GM20431 (cell line): ENCODE data around the gene LDB3.
"Not testable (repeated sequence)": the region's sequence is repeated elsewhere in the genome, so short reads cannot be mapped to it uniquely, and the experiment has no call there.

Experiments
- in situ Hi-C: fragments of 300-500 bp; cut with MseI, MboI; formaldehyde crosslinking; loops from one replicate; pipeline ENCODE4 v1.15.0; 2020; ENCODE audit warnings: low sequenced_read_pairs; ENCODE audit not compliant: unreplicated experiment

LDB3 gene

GRCh38 chr10:86723009-86723408 lies 54.7 kb downstream of the LDB3 start:
- in situ Hi-C loops: no loop called here

- in situ Hi-C loops: no loop called here
These were observed 56.1 kb downstream of the LDB3 start for GRCh38 chr10:86724445-86724844.

- in situ Hi-C loops: no loop called here
These were observed 57.8 kb downstream of the LDB3 start for GRCh38 chr10:86725980-86726676.

GRCh38 chr10:86726677-86726999 lies 58.3 kb downstream of the LDB3 start:
- in situ Hi-C loops: no loop called here

- in situ Hi-C loops: no loop called here
These were observed 59.2 kb downstream of the LDB3 start for GRCh38 chr10:86727470-86727869.

- in situ Hi-C loops: no loop called here
These were observed 59.7 kb downstream of the LDB3 start for GRCh38 chr10:86728056-86728455.

- in situ Hi-C loops: no loop called here
These were observed 61.4 kb downstream of the LDB3 start for GRCh38 chr10:86729677-86730076.

GRCh38 chr10:86730227-86730626 lies 61.9 kb downstream of the LDB3 start:
- in situ Hi-C loops: no loop called here

GRCh38 chr10:86732771-86733170 lies 64.5 kb downstream of the LDB3 start:
- in situ Hi-C loops: no loop called here

GRCh38 chr10:86733260-86733671 lies 65.0 kb downstream of the LDB3 start:
- in situ Hi-C loops: no loop called here

GRCh38 chr10:86734207-86734988 lies 66.1 kb downstream of the LDB3 start:
- in situ Hi-C loops: no loop called here

- in situ Hi-C loops: not testable (repeated sequence)
These were observed 67.0 kb downstream of the LDB3 start for GRCh38 chr10:86735278-86735677.

- in situ Hi-C loops: no loop called here
These were observed 73.9 kb downstream of the LDB3 start for GRCh38 chr10:86742230-86742629.

- in situ Hi-C loops: no loop called here
These were observed 75.9 kb downstream of the LDB3 start for GRCh38 chr10:86744067-86744725.

GRCh38 chr10:86747796-86748581 lies 79.7 kb downstream of the LDB3 start:
- in situ Hi-C loops: no loop called here

GRCh38 chr10:86749854-86750253 lies 81.5 kb downstream of the LDB3 start:
- in situ Hi-C loops: no loop called here

- in situ Hi-C loops: no loop called here
These were observed 83.2 kb downstream of the LDB3 start for GRCh38 chr10:86751477-86751876.

- in situ Hi-C loops: no loop called here
These were observed 84.0 kb downstream of the LDB3 start for GRCh38 chr10:86752311-86752710.

- in situ Hi-C loops: no loop called here
These were observed 84.7 kb downstream of the LDB3 start for GRCh38 chr10:86753051-86753450.

- in situ Hi-C loops: no loop called here
These were observed 85.5 kb downstream of the LDB3 start for GRCh38 chr10:86753638-86754434.
